Glutamatergic neuron (in vitro differentiated cells): ENCODE results near the gene SMKR1. TPM values are rescaled to one million over a fixed set of nuclear protein-coding genes. Genes with fewer than 3 reads are reported as not detected.

Source experiments
- DNase-seq: peaks from one replicate; pipeline ENCODE4 v3.0.0; 2022
- H3K27ac Mint-ChIP-seq: one replicate; pipeline ENCODE4 v1.8.0; 2020; ENCODE audit warnings: mild to moderate bottlenecking, mixed read lengths, inconsistent platforms; ENCODE audit not compliant: unreplicated experiment
- H3K27me3 Mint-ChIP-seq: one replicate; pipeline ENCODE4 v1.8.0; 2020; ENCODE audit warnings: mild to moderate bottlenecking, moderate library complexity, mixed read lengths, inconsistent platforms; ENCODE audit not compliant: unreplicated experiment
- H3K36me3 Mint-ChIP-seq: one replicate; pipeline ENCODE4 v1.8.0; 2020; ENCODE audit warnings: mild to moderate bottlenecking, mixed read lengths, inconsistent platforms; ENCODE audit not compliant: unreplicated experiment
- H3K4me1 Mint-ChIP-seq: one replicate; pipeline ENCODE4 v1.8.0; 2020; ENCODE audit warnings: mild to moderate bottlenecking, low read depth, mixed read lengths, inconsistent platforms; ENCODE audit not compliant: unreplicated experiment
- H3K4me3 Mint-ChIP-seq: one replicate; pipeline ENCODE4 v1.8.0; 2020; ENCODE audit warnings: mild to moderate bottlenecking, mixed read lengths, inconsistent platforms; ENCODE audit not compliant: unreplicated experiment
- H3K9me3 Mint-ChIP-seq: one replicate; pipeline ENCODE4 v1.8.0; 2020; ENCODE audit warnings: mild to moderate bottlenecking, moderate library complexity, mixed read lengths, inconsistent platforms; ENCODE audit not compliant: unreplicated experiment
- CTCF ChIP-seq: fragments of 200-600 bp; sonication (generic); IDR thresholded peaks from one replicate; pipeline ENCODE4 v1.5.0; 2021; ENCODE audit not compliant: partially characterized antibody, unreplicated experiment
- total RNA-seq: library from RNA; stranded (reverse); fragmentation: NEBNext Ultra II Directional; extraction: Animal tissue kit (Norgen Biotek cat#: 25700); gene quantifications from one replicate; pipeline ENCODE4 v1.2.1, GENCODE V29; 2021; ENCODE audit not compliant: unreplicated experiment

Gene SMKR1
- total RNA-seq, 1 donor from 2014 or later = 0.98 TPM

GRCh38 chr7:129493555-129493954, 8.8 kb upstream of the SMKR1 start:
- no peaks in the 10 kb centered on the region for H3K9me3 Mint-ChIP-seq
- no peak for TF ChIP-seq CTCF
- H3K36me3 Mint-ChIP-seq = no peaks in the 10 kb centered on the region
- no peak for DNase-seq
- H3K27me3 Mint-ChIP-seq = peaks cover 3% of the 10 kb centered on the region
- no peak overlapping the region for H3K4me3 Mint-ChIP-seq
- no peak overlapping the region for H3K27ac Mint-ChIP-seq
- H3K4me1 Mint-ChIP-seq = peaks cover 2% of the 10 kb centered on the region

- no peak for TF ChIP-seq CTCF
- no peak overlapping the region for H3K27ac Mint-ChIP-seq
- DNase-seq = no peak
- no peaks in the 10 kb centered on the region for H3K9me3 Mint-ChIP-seq
- peaks cover 2% of the 10 kb centered on the region for H3K4me1 Mint-ChIP-seq
- peaks cover 3% of the 10 kb centered on the region for H3K27me3 Mint-ChIP-seq
- H3K4me3 Mint-ChIP-seq = no peak overlapping the region
- H3K36me3 Mint-ChIP-seq = no peaks in the 10 kb centered on the region
Observed at GRCh38 chr7:129494041-129494440, 8.3 kb upstream of the SMKR1 start.

GRCh38 chr7:129495987-129496386, 6.3 kb upstream of the SMKR1 start:
- Mint-ChIP-seq H3K36me3 (no peaks in the 10 kb centered on the region), H3K9me3 (no peaks in the 10 kb centered on the region), H3K4me1 (peaks cover 2% of the 10 kb centered on the region), H3K27me3 (peaks cover 3% of the 10 kb centered on the region), H3K27ac (no peak overlapping the region), H3K4me3 (no peak overlapping the region)
- TF ChIP-seq CTCF = no peak
- DNase-seq = no peak

GRCh38 chr7:129496653-129497052, 5.7 kb upstream of the SMKR1 start:
- H3K27me3 Mint-ChIP-seq = peaks cover 9% of the 10 kb centered on the region
- no peak overlapping the region for H3K27ac Mint-ChIP-seq
- peaks cover 3% of the 10 kb centered on the region for H3K9me3 Mint-ChIP-seq
- peaks cover 2% of the 10 kb centered on the region for H3K4me1 Mint-ChIP-seq
- no peak overlapping the region for H3K4me3 Mint-ChIP-seq
- DNase-seq = no peak
- no peak for TF ChIP-seq CTCF
- H3K36me3 Mint-ChIP-seq = no peaks in the 10 kb centered on the region

GRCh38 chr7:129497156-129497555, 5.2 kb upstream of the SMKR1 start:
- no peaks in the 10 kb centered on the region for H3K36me3 Mint-ChIP-seq
- no peak overlapping the region for H3K27ac Mint-ChIP-seq
- H3K4me1 Mint-ChIP-seq = peaks cover 2% of the 10 kb centered on the region

More at GRCh38 chr7:129497156-129497555, 5.2 kb upstream of the SMKR1 start:
- DNase-seq = no peak
- Mint-ChIP-seq H3K4me3 (no peak overlapping the region), H3K27me3 (peaks cover 9% of the 10 kb centered on the region), H3K9me3 (peaks cover 3% of the 10 kb centered on the region)
- no peak for TF ChIP-seq CTCF
